Mammary epithelial cell (primary cell): ENCODE measurements around the gene USP14.

Source experiments
- CTCF ChIP-seq, 2 donors: IDR thresholded peaks in 1 of 2; conservative IDR thresholded peaks in 1 of 2; 2 replicates each; pipeline ENCODE4 v1.5.1; 2011 to 2012; ENCODE audit warnings: inconsistent platforms in 2 of 2, low read length in 2 of 2, mild to moderate bottlenecking in 2 of 2, control low read depth in 1 of 2, low read depth in 1 of 2; ENCODE audit not compliant: insufficient read depth in 1 of 2; ENCODE audit errors: extremely low read depth in 1 of 2
- EZH2 ChIP-seq: IDR thresholded peaks from 2 replicates; pipeline ENCODE4 v1.6.1; 2012; ENCODE audit warnings: low read length, inconsistent platforms, borderline replicate concordance

GRCh38 chr18:215448-216010 lies 57.2 kb downstream of the USP14 start:
- TF ChIP-seq CTCF (conservative IDR thresholded peaks at IDR 0.05 in 1 of 2, IDR thresholded peaks at IDR 0.05 in 1 of 2; ENCODE audit: extremely low read depth in 1 of 2, insufficient read depth in 1 of 2, low read depth in 1 of 2, low read length in 2 of 2): no peak
- TF ChIP-seq EZH2: no peak
